GM10248 (cell line): ENCODE results near the gene SCAI.

Experiments used
- CTCF ChIA-PET: fragments of 300-600 bp; sonication (Branson Sonifier 250); formaldehyde crosslinking; extraction: SDS; loops from one replicate; lab custom pipeline; 2021; ENCODE audit warnings: antibody characterized with exemption; lab: Yijun Ruan, JAX
- POLR2A ChIA-PET: fragments of 350-650 bp; sonication (Branson Sonifier 250); formaldehyde crosslinking; extraction: SDS; loops from one replicate; lab custom pipeline; 2020; ENCODE audit warnings: antibody characterized with exemption; lab: Yijun Ruan, JAX
- DNase-seq: peaks from one replicate; pipeline ENCODE4 v3.0.0; 2012; ENCODE audit errors: extremely low spot score
- TF ChIP-seq, protein P1 (sequence below): IDR thresholded peaks from 2 replicates; pipeline ENCODE4 v1.5.1; 2012; ENCODE audit warnings: mild to moderate bottlenecking, low read depth; ENCODE audit errors: extremely low read depth, missing control alignments, control extremely low read depth

The SCAI gene

DNA sequence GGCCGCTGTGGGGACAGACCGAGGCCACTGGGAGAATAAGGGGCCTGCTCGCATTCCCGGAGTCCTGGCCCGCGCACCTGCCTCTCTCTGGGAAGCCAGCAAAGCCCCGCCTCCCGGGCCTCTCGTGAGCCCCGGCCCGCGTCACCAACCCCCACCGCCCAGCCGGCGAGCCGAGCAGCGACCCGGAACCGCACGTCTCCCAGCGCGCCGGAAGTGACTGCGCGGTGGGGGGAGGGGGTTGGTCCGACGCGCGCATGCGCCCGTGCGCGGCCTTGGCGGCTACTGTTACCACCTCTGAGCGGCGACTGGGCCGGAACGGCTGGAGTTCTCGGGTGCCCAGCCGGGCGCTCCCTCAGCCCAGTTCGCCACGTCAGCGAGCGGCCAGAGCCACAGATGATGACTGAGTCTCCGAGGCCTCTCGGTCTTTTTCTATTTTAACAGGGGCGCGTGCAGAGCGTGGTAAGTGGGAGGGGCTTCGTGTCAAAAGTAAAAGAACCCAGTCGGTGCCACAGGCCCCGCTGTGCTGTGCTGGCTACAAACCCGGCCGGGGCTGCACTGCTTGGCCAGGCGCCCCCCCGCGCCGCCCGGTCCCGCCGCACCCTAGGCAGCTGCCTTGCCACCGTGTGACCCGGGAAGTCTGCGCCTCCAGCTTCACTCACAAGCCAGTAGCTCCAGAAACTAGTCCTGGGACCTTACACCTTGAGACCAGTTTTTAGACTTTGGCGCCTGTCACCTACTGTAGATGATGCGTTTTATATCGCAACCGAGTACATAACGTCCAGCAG lies 202.2 kb downstream of the SCAI start, which contains the start of gene GOLGA1:
GOLGA1 (minus strand) TSS at position 190 of the 785 bp plus-strand sequence. CDS start 2,372 bp downstream, outside the sequence.
- TF ChIP-seq, protein P1, sequence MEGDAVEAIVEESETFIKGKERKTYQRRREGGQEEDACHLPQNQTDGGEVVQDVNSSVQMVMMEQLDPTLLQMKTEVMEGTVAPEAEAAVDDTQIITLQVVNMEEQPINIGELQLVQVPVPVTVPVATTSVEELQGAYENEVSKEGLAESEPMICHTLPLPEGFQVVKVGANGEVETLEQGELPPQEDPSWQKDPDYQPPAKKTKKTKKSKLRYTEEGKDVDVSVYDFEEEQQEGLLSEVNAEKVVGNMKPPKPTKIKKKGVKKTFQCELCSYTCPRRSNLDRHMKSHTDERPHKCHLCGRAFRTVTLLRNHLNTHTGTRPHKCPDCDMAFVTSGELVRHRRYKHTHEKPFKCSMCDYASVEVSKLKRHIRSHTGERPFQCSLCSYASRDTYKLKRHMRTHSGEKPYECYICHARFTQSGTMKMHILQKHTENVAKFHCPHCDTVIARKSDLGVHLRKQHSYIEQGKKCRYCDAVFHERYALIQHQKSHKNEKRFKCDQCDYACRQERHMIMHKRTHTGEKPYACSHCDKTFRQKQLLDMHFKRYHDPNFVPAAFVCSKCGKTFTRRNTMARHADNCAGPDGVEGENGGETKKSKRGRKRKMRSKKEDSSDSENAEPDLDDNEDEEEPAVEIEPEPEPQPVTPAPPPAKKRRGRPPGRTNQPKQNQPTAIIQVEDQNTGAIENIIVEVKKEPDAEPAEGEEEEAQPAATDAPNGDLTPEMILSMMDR: no peak
- DNase-seq: peak; percentile 96
- ChIA-PET CTCF (interaction anchor here (1.0 to 1.3 kb wide), 2 partner anchors 13 to 19 kb away, joined by 3 to 4 read pairs; no protein-coding TSS in a partner anchor), POLR2A (no interaction called here)

GRCh38 chr9:124940521-124940893 lies 202.8 kb downstream of the SCAI start:
- TF ChIP-seq, protein P1: no peak
- CTCF ChIA-PET: no interaction called here
- DNase-seq: peak; percentile 48
- POLR2A ChIA-PET: no interaction called here

DNA sequence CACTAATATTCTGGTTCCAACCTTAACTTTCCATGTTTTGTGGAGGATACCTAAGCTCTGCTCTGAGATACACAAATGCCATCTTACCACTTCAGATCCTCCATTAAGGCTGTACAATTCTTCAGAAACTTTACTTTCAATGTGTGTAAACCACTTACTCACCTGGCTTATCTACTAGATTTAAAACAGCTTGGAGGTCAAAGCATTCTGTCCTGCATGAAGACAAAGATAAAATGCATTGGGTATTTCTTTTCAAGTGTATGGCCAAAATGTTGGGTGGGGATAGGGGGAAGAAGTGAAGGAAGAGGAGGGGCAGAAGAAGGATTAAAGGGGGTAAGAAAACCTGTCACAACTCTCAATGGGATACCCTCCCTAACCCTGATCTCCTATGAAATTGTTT lies 203.4 kb downstream of the SCAI start:
- DNase-seq: no peak
- TF ChIP-seq, protein P1: no peak
- CTCF ChIA-PET: interaction anchor here (2.0 kb wide), 1 partner anchor 10 kb away, joined by 10 read pairs; no protein-coding TSS in a partner anchor
- POLR2A ChIA-PET: interaction anchor here (0.7 kb wide), 1 partner anchor 10 kb away, joined by 3 read pairs; no protein-coding TSS in a partner anchor

- peak; percentile 22 for DNase-seq
- POLR2A ChIA-PET: no interaction called here
- TF ChIP-seq, protein P1: no peak
- CTCF ChIA-PET: interaction anchor here (2.5 to 3.2 kb wide), 2 partner anchors 13 to 81 kb away, joined by 7 to 12 read pairs; partner anchors contain the start of gene WDR38
Observed at GRCh38 chr9:124934290-124934689, 209.0 kb downstream of the SCAI start.

DNA sequence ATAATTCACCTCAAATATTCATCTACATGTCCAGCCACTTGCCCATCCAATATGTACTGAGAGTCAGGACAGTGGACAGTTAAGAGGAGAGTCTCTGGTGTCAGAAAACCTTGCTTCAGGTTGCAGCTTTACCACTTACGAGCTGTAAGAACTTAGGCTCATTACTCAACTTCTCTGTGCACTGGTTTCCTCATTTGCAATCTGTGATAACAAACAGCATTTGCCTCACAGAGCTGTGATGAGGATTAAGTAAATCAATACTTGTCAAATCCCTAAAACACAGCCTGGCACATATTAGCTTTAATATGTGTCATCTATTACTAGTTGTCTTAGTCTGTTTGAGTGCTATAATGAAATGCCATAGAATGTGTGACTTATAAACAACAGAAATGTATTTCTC lies 211.0 kb downstream of the SCAI start:
- ChIA-PET CTCF (interaction anchor here (0.7 to 3.2 kb wide), 5 partner anchors 11 to 79 kb away, joined by 3 to 12 read pairs (median 6); partner anchors contain the start of gene WDR38), POLR2A (no interaction called here)
- TF ChIP-seq, protein P1: no peak
- no peak for DNase-seq

DNA sequence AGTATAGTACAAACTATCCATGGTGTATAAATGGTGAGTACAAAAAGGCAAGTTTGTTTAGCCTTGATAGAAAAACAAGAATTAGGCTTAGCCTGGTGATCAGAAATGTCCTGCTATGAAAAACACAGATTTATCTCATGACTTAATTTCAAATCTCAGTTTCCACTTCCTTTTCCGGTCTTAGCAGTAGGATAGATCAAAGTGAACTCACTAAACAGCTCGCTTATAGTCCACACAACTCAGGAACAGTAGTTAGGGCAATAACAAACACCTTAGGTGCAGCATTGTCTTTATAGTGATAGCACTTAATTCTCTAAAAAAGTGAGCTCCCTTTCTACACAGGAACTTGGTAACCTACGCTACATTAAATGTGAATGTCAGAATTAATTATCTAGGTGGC lies 213.9 kb downstream of the SCAI start:
- no peak for DNase-seq
- ChIA-PET CTCF (interaction anchor here (1.0 to 3.0 kb wide), 6 partner anchors 10 to 76 kb away, joined by 3 to 10 read pairs (median 5); partner anchors contain the start of gene WDR38), POLR2A (interaction anchor here (1.1 kb wide), 1 partner anchor 10 kb away, joined by 3 read pairs; no protein-coding TSS in a partner anchor)
- TF ChIP-seq, protein P1: no peak
